ENCODE results near the gene KCNA2. TPM values are rescaled to one million over a fixed set of nuclear protein-coding genes. Genes with fewer than 3 reads are reported as not detected.

Gene KCNA2
- total RNA-seq, 4 donors from 2014 or later, result 0.04 to 2.0 (median 0.67) TPM

DNA sequence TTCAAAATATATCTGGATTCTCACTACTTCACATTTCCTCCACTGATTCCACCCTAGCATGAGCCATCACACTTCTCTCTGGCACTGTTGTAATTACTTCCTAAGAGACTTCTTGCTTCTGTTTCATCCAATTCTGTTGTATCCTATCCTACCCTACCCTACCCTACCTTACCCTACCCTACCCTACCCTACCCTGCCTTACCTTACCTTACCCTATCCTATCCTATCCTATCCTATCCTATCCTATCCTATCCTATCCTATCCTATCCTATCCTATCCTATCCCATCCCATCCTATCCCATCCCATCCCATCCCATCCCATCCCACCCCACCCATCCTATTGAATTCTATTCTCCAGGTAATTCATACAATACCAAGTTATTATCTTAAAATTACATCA is 29.7 kb downstream of the KCNA2 start:
- no peak for TF ChIP-seq POLR2A (IDR thresholded peaks at IDR 0.05)
- TF ChIP-seq CTCF (IDR thresholded peaks at IDR 0.05), result no peak
- Histone ChIP-seq H3K27ac (no peak overlapping the region), H3K36me3 (no peaks in the 10 kb centered on the region), H3K27me3 (peaks cover 0 to 11% (median 0%) of the 10 kb centered on the region in 4 donors), H3K9me3 (no peaks in the 10 kb centered on the region), H3K4me3 (no peak overlapping the region), H3K4me1 (peaks cover 0 to under 1% (median 0%) of the 10 kb centered on the region in 3 donors)
- DNase-seq, result no peak
- intact Hi-C loops (cut with DNase I), result no loop called here

DNA sequence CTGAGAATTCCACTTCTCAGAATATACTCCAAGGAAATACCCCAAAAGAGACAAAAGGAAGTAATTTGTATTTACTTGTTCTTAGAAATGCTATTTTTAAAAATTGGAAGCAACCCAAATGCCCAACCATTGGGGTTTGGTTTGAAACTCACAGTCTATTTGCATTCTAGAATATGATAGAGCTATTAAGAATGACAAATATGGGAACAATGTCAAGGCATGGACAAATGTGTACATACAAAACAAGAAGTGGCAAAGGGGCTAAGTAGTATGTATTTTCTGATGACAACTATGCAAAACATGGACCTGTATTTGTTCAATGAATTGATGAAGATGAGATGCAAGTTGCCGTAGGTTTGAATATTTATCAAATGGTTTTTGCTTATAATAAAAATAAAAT is 32.8 kb downstream of the KCNA2 start:
- 94 to 100% methylated on average over 1 of the region's 1 CpG for WGBS, 2 donors

DNA sequence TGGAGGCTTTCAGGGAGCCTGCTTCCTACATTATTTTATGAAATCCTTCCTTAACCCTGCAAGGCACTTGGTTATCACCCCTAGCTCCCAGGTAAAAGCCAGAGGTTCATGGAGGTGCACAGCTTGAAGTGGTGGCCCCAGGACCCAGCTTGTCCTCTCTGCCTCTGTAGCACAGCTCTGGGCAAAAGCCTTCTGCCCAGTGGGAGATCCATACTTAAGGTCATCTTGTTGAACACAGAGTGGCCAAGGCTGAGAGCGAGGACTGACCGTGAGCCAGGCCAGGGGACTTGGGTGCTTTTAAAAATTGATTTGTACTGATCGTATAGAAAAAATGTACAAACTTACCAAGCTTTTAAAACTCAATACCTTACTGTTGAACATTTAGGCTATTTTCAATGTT is 33.4 kb downstream of the KCNA2 start:
- H3K4me1 ChIP-seq, result no peaks in the 10 kb centered on the region
- WGBS, 2 donors, result 90 to 98% methylated on average over 3 of the region's 3 CpGs
- TF ChIP-seq CTCF (IDR thresholded peaks at IDR 0.05) (no peak), POLR2A (IDR thresholded peaks at IDR 0.05) (no peak)
- no peaks in the 10 kb centered on the region for H3K9me3 ChIP-seq
- DNase-seq, result no peak
- intact Hi-C loops (cut with DNase I), result no loop called here
- no peaks in the 10 kb centered on the region for H3K36me3 ChIP-seq
- H3K27ac ChIP-seq, result no peak overlapping the region
- H3K27me3 ChIP-seq, result peaks cover 0 to 18% (median 0%) of the 10 kb centered on the region in 4 donors
- no peak overlapping the region for H3K4me3 ChIP-seq

More for the DNA sequence above, 32.8 kb downstream of the KCNA2 start:
- intact Hi-C loops (cut with DNase I), result no loop called here
- Histone ChIP-seq H3K36me3 (no peaks in the 10 kb centered on the region), H3K4me3 (no peak overlapping the region), H3K9me3 (no peaks in the 10 kb centered on the region), H3K27me3 (peaks cover 0 to 18% (median 0%) of the 10 kb centered on the region in 4 donors), H3K27ac (no peak overlapping the region), H3K4me1 (no peaks in the 10 kb centered on the region)
- TF ChIP-seq CTCF (IDR thresholded peaks at IDR 0.05) (no peak), POLR2A (IDR thresholded peaks at IDR 0.05) (no peak)
- DNase-seq, result no peak

DNA sequence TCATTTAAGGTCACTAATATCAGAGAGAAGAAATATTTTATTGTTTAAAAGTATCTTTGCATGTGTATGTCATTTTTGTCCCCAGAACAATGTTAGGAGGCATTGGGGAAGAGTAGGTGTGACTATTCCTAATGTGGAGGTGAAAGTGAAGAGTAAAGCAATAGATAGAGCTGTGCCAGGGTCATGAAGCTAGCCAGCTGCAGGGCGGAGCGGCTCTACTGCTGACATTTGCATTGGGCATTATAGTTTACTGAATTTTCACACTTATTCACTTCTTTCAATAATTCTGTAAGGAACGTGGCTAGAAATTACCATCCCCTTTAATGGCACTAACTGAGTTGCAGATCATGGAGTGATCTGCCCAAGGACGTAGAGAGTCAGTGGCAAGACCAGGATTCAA is 35.3 kb downstream of the KCNA2 start:
- intact Hi-C loops (cut with DNase I), result no loop called here
- Histone ChIP-seq H3K4me1 (no peaks in the 10 kb centered on the region), H3K36me3 (no peaks in the 10 kb centered on the region), H3K27ac (no peak overlapping the region), H3K9me3 (no peaks in the 10 kb centered on the region), H3K27me3 (peaks cover 0 to 18% (median 0%) of the 10 kb centered on the region in 4 donors), H3K4me3 (no peak overlapping the region)
- WGBS, 2 donors, result 59 to 73% methylated on average over 4 of the region's 4 CpGs
- no peak for DNase-seq
- TF ChIP-seq POLR2A (IDR thresholded peaks at IDR 0.05) (no peak), CTCF (IDR thresholded peaks at IDR 0.05) (no peak)

- H3K27me3 ChIP-seq, result peaks cover 0 to 18% (median 0%) of the 10 kb centered on the region in 4 donors
- no peaks in the 10 kb centered on the region for H3K36me3 ChIP-seq
- H3K27ac ChIP-seq, result no peak overlapping the region
- TF ChIP-seq POLR2A (IDR thresholded peaks at IDR 0.05), result no peak
- DNase-seq, result no peak
- intact Hi-C loops (cut with DNase I), result no loop called here
- no peaks in the 10 kb centered on the region for H3K4me1 ChIP-seq
- no peak overlapping the region for H3K4me3 ChIP-seq
- 34 to 61% methylated on average over 3 of the region's 3 CpGs for WGBS, 2 donors
- H3K9me3 ChIP-seq, result no peaks in the 10 kb centered on the region
These were observed 35.9 kb downstream of the KCNA2 start for GRCh38 chr1:110570307-110570706.

DNA sequence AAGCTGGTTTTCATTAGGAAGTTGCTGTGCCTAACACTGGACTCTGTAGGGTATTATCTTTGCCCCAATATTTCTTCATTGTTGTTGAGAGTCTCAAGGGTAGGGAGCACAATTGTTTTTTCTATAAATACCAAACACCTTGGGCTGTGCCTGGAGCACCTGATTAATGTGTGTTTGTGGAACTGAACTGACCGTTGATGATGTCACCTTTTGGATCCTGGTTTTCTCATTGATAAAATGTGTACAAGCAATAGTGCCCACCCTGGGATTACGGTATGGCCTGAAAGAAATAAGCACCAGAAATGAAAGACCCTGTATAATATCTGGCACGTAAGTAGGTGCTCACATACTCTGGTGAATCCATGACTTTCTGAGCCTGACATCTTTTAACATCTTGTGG is 39.3 kb downstream of the KCNA2 start:
- Histone ChIP-seq H3K36me3 (no peaks in the 10 kb centered on the region), H3K27me3 (peaks cover 0 to 20% (median 0%) of the 10 kb centered on the region in 4 donors), H3K4me3 (no peak overlapping the region), H3K4me1 (no peaks in the 10 kb centered on the region), H3K27ac (no peak overlapping the region), H3K9me3 (no peaks in the 10 kb centered on the region)
- TF ChIP-seq POLR2A (IDR thresholded peaks at IDR 0.05) (no peak), CTCF (IDR thresholded peaks at IDR 0.05) (no peak)
- no peak for DNase-seq
- intact Hi-C loops (cut with DNase I), result no loop called here
- 70 to 78% methylated on average over 3 of the region's 3 CpGs for WGBS, 2 donors

Data from esophagus squamous epithelium (tissue), 5 donors.